Sigmoid colon (tissue), 7 donors: ENCODE measurements around the gene ADK. TPM values are rescaled to one million over a fixed set of nuclear protein-coding genes. Genes with fewer than 3 reads are reported as not detected.

ENCODE experiments used
- DNase-seq: peaks from one replicate; pipeline ENCODE4 v3.0.0-alpha.2; 2019
- H3K27ac ChIP-seq, 4 donors: fragments of 200-600 bp; sonication (generic); one replicate each; pipeline ENCODE4 v1.5.1; 2016 to 2019; ENCODE audit warnings: mild to moderate bottlenecking in 1 of 4
- H3K27me3 ChIP-seq, 3 donors: fragments of 200-600 bp; sonication (generic); one replicate each; pipeline ENCODE4 v1.5.1; 2019; ENCODE audit warnings: mild to moderate bottlenecking in 1 of 3
- H3K36me3 ChIP-seq, 4 donors: fragments of 200-600 bp; sonication (generic); one replicate each; pipeline ENCODE4 v1.5.1; 2016 to 2019
- H3K4me1 ChIP-seq, 4 donors: fragments of 200-600 bp; sonication (generic); one replicate each; pipeline ENCODE4 v1.5.1; 2017 to 2019
- H3K4me3 ChIP-seq, 4 donors: fragments of 200-600 bp; sonication (generic); one replicate each; pipeline ENCODE4 v1.5.1; 2017 to 2019; ENCODE audit warnings: mild to moderate bottlenecking in 2 of 4, moderate library complexity in 1 of 4
- H3K9me3 ChIP-seq, 4 donors: fragments of 200-600 bp in 3 of 4; sonication (generic) in 3 of 4; one replicate each; pipeline versions ENCODE4 v1.5.1 to v1.6.1; 2013 to 2019
- EP300 ChIP-seq, 4 donors: sonication (generic); formaldehyde crosslinking; IDR thresholded peaks; one replicate each; pipeline ENCODE4 v1.6.1; 2017; ENCODE audit warnings: antibody characterized with exemption in 4 of 4
- POLR2A ChIP-seq, 2 donors: fragments of 450-650 bp; IDR thresholded peaks; one replicate each; pipeline ENCODE4 v1.6.1; 2016; ENCODE audit warnings: antibody characterized with exemption in 2 of 2, mild to moderate bottlenecking in 2 of 2, moderate library complexity in 2 of 2
- POLR2AphosphoS5 ChIP-seq, 4 donors: sonication (generic); formaldehyde crosslinking; IDR thresholded peaks; one replicate each; pipeline ENCODE4 v1.6.1; 2017; ENCODE audit warnings: antibody characterized with exemption in 4 of 4
- WGBS, 2 donors: extraction: QIAGEN DNeasy Blood & Tissue Kit; methylation state at CpG; one replicate each; pipeline ENCODE4 v1.1.7; 2013; 5-methylcytosine and 5-hydroxymethylcytosine counted together
- intact Hi-C: fragments of 100-400 bp; cut with DNase I; formaldehyde crosslinking; loops from one replicate; pipeline ENCODE4 v1.15.1; 2023
- polyA plus RNA-seq, 3 donors: library from polyadenylated mRNA; stranded (reverse); fragments of 200-250 nt; gene quantifications; one replicate each; pipeline ENCODE4 v1.2.3, GENCODE V29; 2013
- total RNA-seq, 4 donors: library from RNA; depleted of rRNA; stranded (reverse); fragments of >200 nt; gene quantifications; one replicate each; pipeline ENCODE4 v1.1.0, GENCODE V29; 2016
- TF ChIP-seq, protein P1 (sequence below), 4 experiments: fragments of 450-650 bp in 3 of 4; fragments of 200-600 bp in 1 of 4; IDR thresholded peaks; one replicate each; pipeline ENCODE4 v1.5.1; 2016 to 2019; ENCODE audit warnings: antibody characterized with exemption in 4 of 4, mild to moderate bottlenecking in 3 of 4, moderate library complexity in 2 of 4
- donor health status: healthy with polysubstance abuse.
- donor health status: Bipolar disorder and iron deficiency.
- donor health status: healthy.

Gene ADK
- total and polyA plus RNA-seq, 7 donors, result 15.2 to 31.3 (median 25.3) TPM

GRCh38 chr10:74150204-74150989, 624 bp upstream of the ADK start, which contains the start of gene AP3M1:
AP3M1 (minus strand) TSS chr10:74150828; CDS start chr10:74138379, 12,449 bp downstream.
- intact Hi-C loops, result loop anchor here (5.0 kb wide), 1 partner anchor 677 kb away; the partner anchor contains the start of gene KAT6B
- Histone ChIP-seq H3K4me3 (peak within 1 kb of the TSS; percentile 74 to 85 (median 84)), H3K9me3 (no peaks in the 10 kb centered on the region), H3K4me1 (peaks cover 0 to 74% (median 56%) of the 10 kb centered on the region in 4 donors), H3K27me3 (no peaks in the 10 kb centered on the region), H3K36me3 (peaks cover 0 to 6% (median 0%) of the 10 kb centered on the region in 4 donors), H3K27ac (peak within 1 kb of the TSS; percentile 85 to 92 (median 88))
- WGBS, 2 donors, result 0 to 1% methylated on average over 32 of the region's 32 CpGs
- peak; percentile 91 for DNase-seq
- TF ChIP-seq EP300 (IDR thresholded peaks at IDR 0.05) (no peak), POLR2AphosphoS5 (IDR thresholded peaks at IDR 0.05) (peak in 2 of 4 donors; percentile 3 to 21)

DNA sequence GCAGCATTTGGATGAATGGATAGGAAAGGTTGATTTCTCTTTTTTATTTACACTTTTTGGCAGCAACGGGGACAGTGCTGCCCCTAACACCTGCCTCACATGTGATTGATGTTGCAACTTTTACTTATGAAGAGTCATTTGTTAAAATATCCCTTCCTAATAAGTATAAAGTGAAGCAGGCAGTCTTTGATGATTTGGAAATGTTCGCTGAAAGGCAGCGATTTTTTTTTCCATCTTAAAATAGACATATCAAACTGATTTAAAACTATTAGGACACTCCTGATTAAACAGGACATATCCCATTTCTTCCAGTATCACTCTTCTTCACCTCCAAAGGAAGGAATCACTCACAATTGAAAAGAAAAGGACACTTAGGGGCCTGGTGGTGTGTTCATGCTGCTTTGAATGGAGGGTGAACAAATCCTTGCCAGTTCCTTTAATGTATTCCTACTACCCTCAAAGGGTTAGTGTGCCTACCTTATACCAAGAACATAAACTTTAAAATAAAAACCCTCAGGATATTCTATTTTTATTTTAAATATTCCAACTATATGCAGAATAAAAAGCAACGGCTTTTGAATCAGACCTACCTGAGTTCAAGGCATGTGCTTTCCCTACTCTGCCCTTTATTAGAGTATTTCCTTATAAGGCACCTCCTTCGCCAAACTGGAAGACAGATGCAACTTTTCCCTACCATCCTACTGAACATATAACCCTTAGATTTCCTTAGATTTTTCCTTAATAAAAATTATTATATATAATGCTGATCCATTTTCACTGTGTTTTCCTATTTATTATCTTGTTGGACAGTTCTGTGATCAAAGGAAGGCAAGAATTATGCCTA, 1.1 kb downstream of the ADK start:
- intact Hi-C loops, result loop anchor here (5.0 kb wide), 1 partner anchor 675 kb away; the partner anchor contains the start of gene KAT6B
- TF ChIP-seq POLR2AphosphoS5 (IDR thresholded peaks at IDR 0.05), result no peak
- TF ChIP-seq, protein P1, sequence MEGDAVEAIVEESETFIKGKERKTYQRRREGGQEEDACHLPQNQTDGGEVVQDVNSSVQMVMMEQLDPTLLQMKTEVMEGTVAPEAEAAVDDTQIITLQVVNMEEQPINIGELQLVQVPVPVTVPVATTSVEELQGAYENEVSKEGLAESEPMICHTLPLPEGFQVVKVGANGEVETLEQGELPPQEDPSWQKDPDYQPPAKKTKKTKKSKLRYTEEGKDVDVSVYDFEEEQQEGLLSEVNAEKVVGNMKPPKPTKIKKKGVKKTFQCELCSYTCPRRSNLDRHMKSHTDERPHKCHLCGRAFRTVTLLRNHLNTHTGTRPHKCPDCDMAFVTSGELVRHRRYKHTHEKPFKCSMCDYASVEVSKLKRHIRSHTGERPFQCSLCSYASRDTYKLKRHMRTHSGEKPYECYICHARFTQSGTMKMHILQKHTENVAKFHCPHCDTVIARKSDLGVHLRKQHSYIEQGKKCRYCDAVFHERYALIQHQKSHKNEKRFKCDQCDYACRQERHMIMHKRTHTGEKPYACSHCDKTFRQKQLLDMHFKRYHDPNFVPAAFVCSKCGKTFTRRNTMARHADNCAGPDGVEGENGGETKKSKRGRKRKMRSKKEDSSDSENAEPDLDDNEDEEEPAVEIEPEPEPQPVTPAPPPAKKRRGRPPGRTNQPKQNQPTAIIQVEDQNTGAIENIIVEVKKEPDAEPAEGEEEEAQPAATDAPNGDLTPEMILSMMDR (IDR thresholded peaks at IDR 0.05), result no peak
- TF ChIP-seq POLR2A (IDR thresholded peaks at IDR 0.05), result no peak
- no peak for TF ChIP-seq EP300 (IDR thresholded peaks at IDR 0.05)
- Histone ChIP-seq H3K27ac (peak overlapping the region; percentile 85 to 92 (median 88)), H3K36me3 (peaks cover 0 to 6% (median 0%) of the 10 kb centered on the region in 4 donors), H3K27me3 (no peaks in the 10 kb centered on the region), H3K4me1 (peaks cover 0 to 66% (median 49%) of the 10 kb centered on the region in 4 donors), H3K4me3 (peak overlapping the region; percentile 74 to 85 (median 84)), H3K9me3 (no peaks in the 10 kb centered on the region)
- 7 to 21% methylated on average over 5 of the region's 5 CpGs for WGBS, 2 donors
- no peak for DNase-seq

- H3K4me1 ChIP-seq, result peaks cover 0 to 58% (median 47%) of the 10 kb centered on the region in 4 donors
These were observed 2.1 kb downstream of the ADK start for GRCh38 chr10:74153123-74153522.

GRCh38 chr10:74153676-74154075, 2.7 kb downstream of the ADK start:
- Histone ChIP-seq H3K9me3 (no peaks in the 10 kb centered on the region), H3K36me3 (no peaks in the 10 kb centered on the region), H3K4me3 (no peak overlapping the region), H3K27me3 (no peaks in the 10 kb centered on the region), H3K27ac (peak overlapping the region in 2 of 4 donors; percentile 59 to 88), H3K4me1 (peaks cover 0 to 52% (median 45%) of the 10 kb centered on the region in 4 donors)
- DNase-seq, result no peak
- intact Hi-C loops, result loop anchor here (5.0 kb wide), 1 partner anchor 674 kb away; the partner anchor contains the start of gene KAT6B
- TF ChIP-seq, protein P1 (IDR thresholded peaks at IDR 0.05), result no peak
- TF ChIP-seq EP300 (IDR thresholded peaks at IDR 0.05) (no peak), POLR2AphosphoS5 (IDR thresholded peaks at IDR 0.05) (no peak), POLR2A (IDR thresholded peaks at IDR 0.05) (no peak)
- 81 to 83% methylated on average over 4 of the region's 4 CpGs for WGBS, 2 donors

More at GRCh38 chr10:74153123-74153522, 2.1 kb downstream of the ADK start:
- WGBS, 2 donors, result 73 to 74% methylated on average over 4 of the region's 4 CpGs
- no peaks in the 10 kb centered on the region for H3K9me3 ChIP-seq
- DNase-seq, result no peak
- H3K27me3 ChIP-seq, result no peaks in the 10 kb centered on the region
- no peak overlapping the region for H3K4me3 ChIP-seq
- no peaks in the 10 kb centered on the region for H3K36me3 ChIP-seq
- intact Hi-C loops, result loop anchor here (5.0 kb wide), 1 partner anchor 674 kb away; the partner anchor contains the start of gene KAT6B
- peak overlapping the region in 2 of 4 donors; percentile 59 to 88 for H3K27ac ChIP-seq
- TF ChIP-seq, protein P1 (IDR thresholded peaks at IDR 0.05), result peak; percentile 17 to 49 (median 30)
- no peak for TF ChIP-seq POLR2AphosphoS5 (IDR thresholded peaks at IDR 0.05)
